HepG2 (cell line): ENCODE measurements around the gene CNNM1. TPM values are rescaled to one million over a fixed set of nuclear protein-coding genes. Genes with fewer than 3 reads are reported as not detected.

Experiments
- ATAC-seq: fragments of 200-7000 bp; cut with Tn5 transposase; 3 replicates; pipeline ENCODE4 v1.9.1; 2020; ENCODE audit warnings: mild to moderate bottlenecking, moderate library complexity
- BruUV-seq: library from RNA; stranded (reverse); fragments of 400-500 nt; replicated peaks from 2 replicates; lab custom pipeline; 2021; lab: Mats Ljungman, UMichigan
- CTCF ChIA-PET: fragments of 300-600 bp; formaldehyde crosslinking; extraction: SDS; loops from one replicate; lab custom pipeline; 2021; ENCODE audit warnings: low total read pairs, inconsistent platforms, low intra/inter-chr PET ratio; lab: Yijun Ruan, JAX
- POLR2A ChIA-PET: fragments of 350-600 bp; sonication (Branson Sonifier 250); formaldehyde crosslinking; loops from one replicate; lab custom pipeline; 2020; ENCODE audit warnings: antibody characterized with exemption, inconsistent platforms; lab: Yijun Ruan, JAX
- DNase-seq: peaks from one replicate; pipeline ENCODE4 v3.0.0-alpha.2; 2015; ENCODE audit warnings: low spot score
- FAIRE-seq: peaks from 3 replicates; lab custom pipeline; 2011; peaks lifted over from hg19 to GRCh38; lab: Jason Lieb, UNC
- H2AFZ ChIP-seq: one replicate; pipeline ENCODE4 v1.6.1; 2011; ENCODE audit warnings: low read length, inconsistent platforms
- H3K27ac ChIP-seq: fragments of 300-600 bp; 3 replicates; pipeline ENCODE4 v1.8.0; 2011; ENCODE audit warnings: mixed run types, mild to moderate bottlenecking, mixed read lengths, low read length, inconsistent platforms; ENCODE audit not compliant: insufficient read depth; ENCODE audit errors: extremely low read length
- H3K27me3 ChIP-seq, 2 experiments: fragments of 200-600 bp in 1 of 2; 2 replicates in 1 of 2; 3 replicates in 1 of 2; pipeline versions ENCODE4 v1.6.0 to v1.8.0; 2011; ENCODE audit warnings: low read length in 2 of 2, mild to moderate bottlenecking in 2 of 2, moderate library complexity in 2 of 2, inconsistent platforms in 1 of 2; ENCODE audit not compliant: insufficient read depth in 2 of 2, control insufficient read depth in 1 of 2
- H3K36me3 ChIP-seq, 2 experiments: fragments of 200-600 bp in 1 of 2; replicated peaks in 1 of 2; 2 replicates in 1 of 2; 3 replicates in 1 of 2; pipeline versions ENCODE4 v1.5.1 to v1.8.0; 2011; ENCODE audit warnings: low read length in 2 of 2, inconsistent platforms in 1 of 2; ENCODE audit not compliant: insufficient read depth in 2 of 2, control insufficient read depth in 1 of 2
- H3K4me1 ChIP-seq: 2 replicates; pipeline ENCODE4 v1.5.1; 2012; ENCODE audit warnings: low read length, inconsistent platforms; ENCODE audit not compliant: insufficient read depth
- H3K4me2 ChIP-seq: 2 replicates; pipeline ENCODE4 v1.6.0; 2011; ENCODE audit warnings: low read depth, low read length, inconsistent platforms
- H3K4me3 ChIP-seq, 3 experiments: fragments of 200-600 bp in 1 of 3; sonication (generic), shearing (Covaris generic) in 1 of 3; replicated peaks in 1 of 3; 2 replicates each; pipeline ENCODE4 v1.5.1; 2011 to 2016; ENCODE audit warnings: low read length in 3 of 3, inconsistent platforms in 2 of 3, low read depth in 2 of 3, mild to moderate bottlenecking in 2 of 3, control low read depth in 1 of 3, mixed read lengths in 1 of 3; ENCODE audit not compliant: insufficient read depth in 1 of 3
- H3K79me2 ChIP-seq: one replicate; pipeline ENCODE4 v1.6.1; 2011; ENCODE audit warnings: low read length, inconsistent platforms; ENCODE audit not compliant: insufficient read depth
- H3K9ac ChIP-seq: 2 replicates; pipeline ENCODE4 v1.6.0; 2011; ENCODE audit warnings: mild to moderate bottlenecking, low read depth, low read length, inconsistent platforms; ENCODE audit not compliant: insufficient read depth
- H3K9me3 ChIP-seq: 2 replicates; pipeline ENCODE4 v1.5.1; 2012; ENCODE audit warnings: mild to moderate bottlenecking, low read length
- H4K20me1 ChIP-seq: 2 replicates; pipeline ENCODE4 v1.6.0; 2011; ENCODE audit warnings: inconsistent platforms, mild to moderate bottlenecking, low read length, moderate library complexity; ENCODE audit not compliant: insufficient read depth
- RBM22 ChIP-seq: fragments of 200-400 bp; formaldehyde crosslinking; optimal IDR thresholded peaks from 2 replicates; pipeline ENCODE3; 2017; ENCODE audit warnings: mild to moderate bottlenecking, low read length, moderate library complexity
- ZNF839 ChIP-seq: sonication (generic); formaldehyde crosslinking; IDR thresholded peaks from 2 replicates; pipeline ENCODE4 v1.4.0; 2020; ENCODE audit warnings: missing genetic modification reagents, mild to moderate bottlenecking, borderline replicate concordance
- WGBS: methylation state at CpG from one replicate; pipeline ENCODE4 v1.1.6; 2017; ENCODE audit warnings: low lambda C conversion rate; 5-methylcytosine and 5-hydroxymethylcytosine counted together
- in situ Hi-C: cut with HindIII; loops from 2 replicates; pipeline ENCODE4 v1.10.0; 2017; ENCODE audit warnings: low pct_unique_long_range_greater_than_20kb; ENCODE audit not compliant: extremely low pct_ligation_motif_present
- intact Hi-C: fragments of 100-400 bp; cut with micrococcal nuclease; formaldehyde crosslinking; loops from one replicate; pipeline ENCODE4 v1.10.0; 2022; ENCODE audit not compliant: unreplicated experiment
- polyA plus RNA-seq, 8 experiments: library from polyadenylated mRNA; depleted of rRNA in 3 of 8; stranded (reverse) in 7 of 8; unstranded in 1 of 8; fragments of >200 nt; fragmentation: Illumina TruSeq in 4 of 8; extraction: Trizol in 4 of 8; gene quantifications; 2 replicates each; pipeline versions ENCODE4 v1.2.1 to v1.2.3, GENCODE V29; 2011 to 2016; ENCODE audit warnings: low read depth in 4 of 8, missing spikeins in 1 of 8, mixed read lengths in 1 of 8; ENCODE audit not compliant: insufficient read depth in 1 of 8
- total RNA-seq, 5 experiments: library from RNA; depleted of rRNA; stranded (reverse); fragments of >200 nt; fragmentation: Illumina TruSeq; extraction: Trizol; gene quantifications; 2 replicates each; pipeline ENCODE4 v1.2.3, GENCODE V29; 2016; ENCODE audit warnings: low read depth in 1 of 5
- TF ChIP-seq, protein P1 (sequence below): sonication (generic); formaldehyde crosslinking; IDR thresholded peaks from 2 replicates; pipeline ENCODE4 v1.5.1; 2020; ENCODE audit warnings: mild to moderate bottlenecking, missing genetic modification reagents, moderate library complexity
- TF ChIP-seq, protein P2 (sequence below): IDR thresholded peaks from 2 replicates; pipeline ENCODE4 v1.6.1; 2016
- TF ChIP-seq, protein P3 (sequence below): sonication (generic); formaldehyde crosslinking; IDR thresholded peaks from 2 replicates; pipeline ENCODE4 v1.5.0; 2020; ENCODE audit warnings: missing genetic modification reagents

CNNM1 gene
- total and polyA plus RNA-seq, 2 of the 13 experiments (the other 11 are each of a cell fraction or from before 2014, with no cell fraction given), result 4.3 to 9.6 TPM

DNA sequence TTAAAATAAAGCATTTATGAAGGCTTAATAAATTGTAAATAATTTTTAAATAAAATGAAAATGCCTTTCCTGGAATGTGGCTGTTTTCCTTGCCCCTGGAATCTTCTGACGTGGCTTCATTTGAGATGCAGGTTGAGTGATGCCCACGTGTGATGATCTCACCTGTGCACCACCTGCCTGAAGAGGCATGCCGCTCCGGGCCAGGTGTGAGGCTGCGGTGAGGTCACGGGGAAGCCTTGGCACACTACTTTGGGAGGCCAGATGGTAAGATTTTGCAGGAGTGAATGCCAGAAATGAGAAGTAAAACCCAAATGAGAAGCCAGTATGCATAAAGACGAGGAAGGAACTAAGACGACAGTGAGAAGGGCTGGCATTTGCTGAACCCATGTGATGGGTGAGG, 65.1 kb downstream of the CNNM1 start:
- H3K27me3 ChIP-seq, result no peaks in the 10 kb centered on the region
- H3K36me3 ChIP-seq, result peaks cover 10 to 25% of the 10 kb centered on the region in 2 experiments
- POLR2A ChIA-PET, result interaction anchor here (3.5 kb wide), 1 partner anchor 37 kb away, joined by 16 read pairs; the partner anchor contains the start of gene GOT1
- no peak for DNase-seq
- 97% methylated on average over 8 of the region's 8 CpGs for whole genome bisulfite sequencing
- TF ChIP-seq, protein P1, sequence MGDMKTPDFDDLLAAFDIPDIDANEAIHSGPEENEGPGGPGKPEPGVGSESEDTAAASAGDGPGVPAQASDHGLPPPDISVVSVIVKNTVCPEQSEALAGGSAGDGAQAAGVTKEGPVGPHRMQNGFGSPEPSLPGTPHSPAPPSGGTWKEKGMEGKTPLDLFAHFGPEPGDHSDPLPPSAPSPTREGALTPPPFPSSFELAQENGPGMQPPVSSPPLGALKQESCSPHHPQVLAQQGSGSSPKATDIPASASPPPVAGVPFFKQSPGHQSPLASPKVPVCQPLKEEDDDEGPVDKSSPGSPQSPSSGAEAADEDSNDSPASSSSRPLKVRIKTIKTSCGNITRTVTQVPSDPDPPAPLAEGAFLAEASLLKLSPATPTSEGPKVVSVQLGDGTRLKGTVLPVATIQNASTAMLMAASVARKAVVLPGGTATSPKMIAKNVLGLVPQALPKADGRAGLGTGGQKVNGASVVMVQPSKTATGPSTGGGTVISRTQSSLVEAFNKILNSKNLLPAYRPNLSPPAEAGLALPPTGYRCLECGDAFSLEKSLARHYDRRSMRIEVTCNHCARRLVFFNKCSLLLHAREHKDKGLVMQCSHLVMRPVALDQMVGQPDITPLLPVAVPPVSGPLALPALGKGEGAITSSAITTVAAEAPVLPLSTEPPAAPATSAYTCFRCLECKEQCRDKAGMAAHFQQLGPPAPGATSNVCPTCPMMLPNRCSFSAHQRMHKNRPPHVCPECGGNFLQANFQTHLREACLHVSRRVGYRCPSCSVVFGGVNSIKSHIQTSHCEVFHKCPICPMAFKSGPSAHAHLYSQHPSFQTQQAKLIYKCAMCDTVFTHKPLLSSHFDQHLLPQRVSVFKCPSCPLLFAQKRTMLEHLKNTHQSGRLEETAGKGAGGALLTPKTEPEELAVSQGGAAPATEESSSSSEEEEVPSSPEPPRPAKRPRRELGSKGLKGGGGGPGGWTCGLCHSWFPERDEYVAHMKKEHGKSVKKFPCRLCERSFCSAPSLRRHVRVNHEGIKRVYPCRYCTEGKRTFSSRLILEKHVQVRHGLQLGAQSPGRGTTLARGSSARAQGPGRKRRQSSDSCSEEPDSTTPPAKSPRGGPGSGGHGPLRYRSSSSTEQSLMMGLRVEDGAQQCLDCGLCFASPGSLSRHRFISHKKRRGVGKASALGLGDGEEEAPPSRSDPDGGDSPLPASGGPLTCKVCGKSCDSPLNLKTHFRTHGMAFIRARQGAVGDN, result peak; percentile 33; the same call in 1 of the 2 replicates
- TF ChIP-seq, protein P2, sequence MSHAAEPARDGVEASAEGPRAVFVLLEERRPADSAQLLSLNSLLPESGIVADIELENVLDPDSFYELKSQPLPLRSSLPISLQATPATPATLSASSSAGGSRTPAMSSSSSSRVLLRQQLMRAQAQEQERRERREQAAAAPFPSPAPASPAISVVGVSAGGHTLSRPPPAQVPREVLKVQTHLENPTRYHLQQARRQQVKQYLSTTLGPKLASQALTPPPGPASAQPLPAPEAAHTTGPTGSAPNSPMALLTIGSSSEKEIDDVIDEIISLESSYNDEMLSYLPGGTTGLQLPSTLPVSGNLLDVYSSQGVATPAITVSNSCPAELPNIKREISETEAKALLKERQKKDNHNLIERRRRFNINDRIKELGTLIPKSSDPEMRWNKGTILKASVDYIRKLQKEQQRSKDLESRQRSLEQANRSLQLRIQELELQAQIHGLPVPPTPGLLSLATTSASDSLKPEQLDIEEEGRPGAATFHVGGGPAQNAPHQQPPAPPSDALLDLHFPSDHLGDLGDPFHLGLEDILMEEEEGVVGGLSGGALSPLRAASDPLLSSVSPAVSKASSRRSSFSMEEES (CRISPR knock-in tag), result no peak
- peak; percentile 32 for TF ChIP-seq RBM22
- TF ChIP-seq ZNF839, result 0 out of 2 replicates have a peak, but pooled peaks have one; percentile 49
- TF ChIP-seq, protein P3, sequence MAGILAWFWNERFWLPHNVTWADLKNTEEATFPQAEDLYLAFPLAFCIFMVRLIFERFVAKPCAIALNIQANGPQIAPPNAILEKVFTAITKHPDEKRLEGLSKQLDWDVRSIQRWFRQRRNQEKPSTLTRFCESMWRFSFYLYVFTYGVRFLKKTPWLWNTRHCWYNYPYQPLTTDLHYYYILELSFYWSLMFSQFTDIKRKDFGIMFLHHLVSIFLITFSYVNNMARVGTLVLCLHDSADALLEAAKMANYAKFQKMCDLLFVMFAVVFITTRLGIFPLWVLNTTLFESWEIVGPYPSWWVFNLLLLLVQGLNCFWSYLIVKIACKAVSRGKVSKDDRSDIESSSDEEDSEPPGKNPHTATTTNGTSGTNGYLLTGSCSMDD (CRISPR knock-in tag), result no peak
- no peak overlapping the region for H2AFZ ChIP-seq
- CTCF ChIA-PET, result no interaction called here
- intact Hi-C loops, result no loop called here
- H4K20me1 ChIP-seq, result no peaks in the 10 kb centered on the region
- no peak overlapping the region for H3K4me2 ChIP-seq
- H3K9ac ChIP-seq, result no peak overlapping the region
- no peak for FAIRE-seq
- H3K9me3 ChIP-seq, result no peaks in the 10 kb centered on the region
- H3K27ac ChIP-seq, result no peak overlapping the region
- no peak overlapping the region for H3K4me3 ChIP-seq
- BruUV-seq, result no TSS peak
- in situ Hi-C loops, result loop anchor here (5.0 kb wide), 3 partner anchors 38 to 218 kb away; partner anchors contain the start of gene GOT1
- no peaks in the 10 kb centered on the region for H3K79me2 ChIP-seq
- ATAC-seq, result no peak
- peaks cover 75% of the 10 kb centered on the region for H3K4me1 ChIP-seq
